GM23338 (cell line): Measurements from ENCODE around the gene SLC6A19. TPM values are rescaled to one million over a fixed set of nuclear protein-coding genes. Genes with fewer than 3 reads are reported as not detected.

Experiments
- ATAC-seq: fragments of 200-7000 bp; cut with Tn5 transposase; 3 replicates; pipeline ENCODE4 v1.9.1; 2020
- DNase-seq: peaks from one replicate; pipeline ENCODE4 v3.0.0-alpha.2; 2015; ENCODE audit warnings: low spot score
- H2AFZ ChIP-seq: fragments of 200-600 bp; sonication (generic); 2 replicates; pipeline ENCODE4 v1.8.0; 2016; ENCODE audit warnings: antibody characterized with exemption, mild to moderate bottlenecking, moderate library complexity
- H3F3A ChIP-seq: fragments of 200-600 bp; sonication (generic); replicated peaks from 2 replicates; pipeline ENCODE4 v1.8.0; 2017; ENCODE audit warnings: antibody characterized with exemption, mixed run types, low read depth
- H3K27ac ChIP-seq: fragments of 200-600 bp; sonication (generic); 2 replicates; pipeline ENCODE4 v1.6.1; 2016; ENCODE audit warnings: low read depth
- H3K27me3 ChIP-seq: fragments of 200-600 bp; sonication (generic); 2 replicates; pipeline ENCODE4 v1.8.0; 2016; ENCODE audit warnings: mild to moderate bottlenecking, mixed run types, moderate library complexity; ENCODE audit not compliant: insufficient read depth
- H3K36me3 ChIP-seq: fragments of 200-600 bp; sonication (generic); 2 replicates; pipeline ENCODE4 v1.8.0; 2016; ENCODE audit warnings: mild to moderate bottlenecking; ENCODE audit not compliant: insufficient read depth
- H3K4me1 ChIP-seq: fragments of 200-600 bp; sonication (generic); 2 replicates; pipeline ENCODE4 v1.8.0; 2016; ENCODE audit warnings: mild to moderate bottlenecking, moderate library complexity; ENCODE audit not compliant: insufficient read depth
- H3K4me2 ChIP-seq: fragments of 200-600 bp; sonication (generic); 2 replicates; pipeline ENCODE4 v1.7.1; 2017; ENCODE audit warnings: mixed run types
- H3K4me3 ChIP-seq: fragments of 200-600 bp; sonication (generic); 2 replicates; pipeline ENCODE4 v1.6.1; 2016; ENCODE audit warnings: mixed run types
- H3K79me2 ChIP-seq: fragments of 200-600 bp; sonication (generic); replicated peaks from 2 replicates; pipeline ENCODE4 v1.8.0; 2017; ENCODE audit warnings: mild to moderate bottlenecking; ENCODE audit not compliant: insufficient read depth
- H3K9me2 ChIP-seq: fragments of 200-600 bp; sonication (generic); 2 replicates; pipeline ENCODE4 v1.8.0; 2017; ENCODE audit not compliant: insufficient read depth
- H4K20me1 ChIP-seq: fragments of 200-600 bp; sonication (generic); replicated peaks from 2 replicates; pipeline ENCODE4 v1.8.0; 2017; ENCODE audit warnings: mild to moderate bottlenecking; ENCODE audit not compliant: insufficient read depth
- H3K27ac Mint-ChIP-seq: 2 replicates; pipeline ENCODE4 v1.8.0; 2020; ENCODE audit warnings: inconsistent platforms, mild to moderate bottlenecking, moderate library complexity, mixed read lengths
- H3K27me3 Mint-ChIP-seq: 3 replicates; pipeline ENCODE4 v1.8.0; 2022; ENCODE audit warnings: low read depth, mild to moderate bottlenecking, moderate library complexity, mixed read lengths, inconsistent platforms; ENCODE audit not compliant: insufficient read depth, poor library complexity
- H3K36me3 Mint-ChIP-seq: 3 replicates; pipeline ENCODE4 v1.8.0; 2021; ENCODE audit warnings: low read depth, mild to moderate bottlenecking, inconsistent platforms, moderate library complexity, mixed read lengths
- H3K4me1 Mint-ChIP-seq: 3 replicates; pipeline ENCODE4 v1.8.0; 2020; ENCODE audit warnings: mild to moderate bottlenecking, inconsistent platforms, mixed read lengths
- H3K4me3 Mint-ChIP-seq: 3 replicates; pipeline ENCODE4 v1.8.0; 2021; ENCODE audit warnings: moderate library complexity, mild to moderate bottlenecking, inconsistent platforms, mixed read lengths
- H3K9me3 Mint-ChIP-seq: 3 replicates; pipeline ENCODE4 v1.8.0; 2020; ENCODE audit warnings: moderate library complexity, mild to moderate bottlenecking, inconsistent platforms, mixed read lengths
- EZH2 ChIP-seq: fragments of 200-600 bp; sonication (generic); IDR thresholded peaks from one replicate; pipeline ENCODE4 v1.8.0; 2017; ENCODE audit warnings: antibody characterized with exemption, mild to moderate bottlenecking, low read depth; ENCODE audit not compliant: unreplicated experiment
- EZH2phosphoT487 ChIP-seq: fragments of 200-600 bp; sonication (generic); IDR thresholded peaks from one replicate; pipeline ENCODE4 v1.8.1; 2018; ENCODE audit warnings: antibody characterized with exemption; ENCODE audit not compliant: unreplicated experiment
- STAT1 ChIP-seq: IDR thresholded peaks from one replicate; pipeline ENCODE4 v1.6.1; 2016; ENCODE audit warnings: antibody characterized with exemption; ENCODE audit not compliant: unreplicated experiment
- ZNF114 ChIP-seq: fragments of 250-450 bp; sonication (Bioruptor Pico); IDR thresholded peaks from 2 replicates; pipeline ENCODE4 v1.5.0; 2020; ENCODE audit warnings: mild to moderate bottlenecking, moderate library complexity
- polyA plus RNA-seq: library from polyadenylated mRNA; unstranded; fragments of >200 nt; fragmentation: Nextera tagmentation; extraction: Ambion mirVana; gene quantifications from 2 replicates; pipeline ENCODE4 v1.2.1, GENCODE V29; 2016
- total RNA-seq: library from RNA; depleted of rRNA; stranded (reverse); fragments of >200 nt; shearing (Covaris generic); gene quantifications from 2 replicates; pipeline ENCODE4 v1.2.3, GENCODE V29; 2014
- TF ChIP-seq, protein P1 (sequence below): IDR thresholded peaks from one replicate; pipeline ENCODE4 v1.6.1; 2018; ENCODE audit warnings: antibody characterized with exemption; ENCODE audit not compliant: unreplicated experiment

The SLC6A19 gene
- total and polyA plus RNA-seq, 2 experiments from 2014 or later: not detected

GRCh38 chr5:1199649-1200494, 1.5 kb upstream of the SLC6A19 start:
- no peaks in the 10 kb centered on the region for H3K9me2 ChIP-seq
- no peak overlapping the region for H3K27ac ChIP-seq
- no peak overlapping the region for H3K4me3 ChIP-seq
- H3K27me3 ChIP-seq: no peaks in the 10 kb centered on the region
- Mint-ChIP-seq H3K36me3 (no peaks in the 10 kb centered on the region), H3K27me3 (peaks cover 9% of the 10 kb centered on the region), H3K27ac (no peak overlapping the region), H3K9me3 (no peaks in the 10 kb centered on the region), H3K4me3 (no peak overlapping the region), H3K4me1 (peaks cover 2% of the 10 kb centered on the region)
- H3K4me2 ChIP-seq: no peak overlapping the region
- H3K4me1 ChIP-seq: no peaks in the 10 kb centered on the region
- 0 out of 2 replicates have a peak, but pooled peaks cover 6% of the 10 kb centered on the region for H3F3A ChIP-seq
- TF ChIP-seq, protein P1, sequence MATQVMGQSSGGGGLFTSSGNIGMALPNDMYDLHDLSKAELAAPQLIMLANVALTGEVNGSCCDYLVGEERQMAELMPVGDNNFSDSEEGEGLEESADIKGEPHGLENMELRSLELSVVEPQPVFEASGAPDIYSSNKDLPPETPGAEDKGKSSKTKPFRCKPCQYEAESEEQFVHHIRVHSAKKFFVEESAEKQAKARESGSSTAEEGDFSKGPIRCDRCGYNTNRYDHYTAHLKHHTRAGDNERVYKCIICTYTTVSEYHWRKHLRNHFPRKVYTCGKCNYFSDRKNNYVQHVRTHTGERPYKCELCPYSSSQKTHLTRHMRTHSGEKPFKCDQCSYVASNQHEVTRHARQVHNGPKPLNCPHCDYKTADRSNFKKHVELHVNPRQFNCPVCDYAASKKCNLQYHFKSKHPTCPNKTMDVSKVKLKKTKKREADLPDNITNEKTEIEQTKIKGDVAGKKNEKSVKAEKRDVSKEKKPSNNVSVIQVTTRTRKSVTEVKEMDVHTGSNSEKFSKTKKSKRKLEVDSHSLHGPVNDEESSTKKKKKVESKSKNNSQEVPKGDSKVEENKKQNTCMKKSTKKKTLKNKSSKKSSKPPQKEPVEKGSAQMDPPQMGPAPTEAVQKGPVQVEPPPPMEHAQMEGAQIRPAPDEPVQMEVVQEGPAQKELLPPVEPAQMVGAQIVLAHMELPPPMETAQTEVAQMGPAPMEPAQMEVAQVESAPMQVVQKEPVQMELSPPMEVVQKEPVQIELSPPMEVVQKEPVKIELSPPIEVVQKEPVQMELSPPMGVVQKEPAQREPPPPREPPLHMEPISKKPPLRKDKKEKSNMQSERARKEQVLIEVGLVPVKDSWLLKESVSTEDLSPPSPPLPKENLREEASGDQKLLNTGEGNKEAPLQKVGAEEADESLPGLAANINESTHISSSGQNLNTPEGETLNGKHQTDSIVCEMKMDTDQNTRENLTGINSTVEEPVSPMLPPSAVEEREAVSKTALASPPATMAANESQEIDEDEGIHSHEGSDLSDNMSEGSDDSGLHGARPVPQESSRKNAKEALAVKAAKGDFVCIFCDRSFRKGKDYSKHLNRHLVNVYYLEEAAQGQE: no peak
- TF ChIP-seq EZH2: no peak
- TF ChIP-seq EZH2phosphoT487: no peak
- TF ChIP-seq STAT1: no peak
- no peak overlapping the region for H2AFZ ChIP-seq
- H3K36me3 ChIP-seq: no peaks in the 10 kb centered on the region
- ATAC-seq (no peak), DNase-seq (no peak)
- no peaks in the 10 kb centered on the region for H4K20me1 ChIP-seq
- no peaks in the 10 kb centered on the region for H3K79me2 ChIP-seq

DNA sequence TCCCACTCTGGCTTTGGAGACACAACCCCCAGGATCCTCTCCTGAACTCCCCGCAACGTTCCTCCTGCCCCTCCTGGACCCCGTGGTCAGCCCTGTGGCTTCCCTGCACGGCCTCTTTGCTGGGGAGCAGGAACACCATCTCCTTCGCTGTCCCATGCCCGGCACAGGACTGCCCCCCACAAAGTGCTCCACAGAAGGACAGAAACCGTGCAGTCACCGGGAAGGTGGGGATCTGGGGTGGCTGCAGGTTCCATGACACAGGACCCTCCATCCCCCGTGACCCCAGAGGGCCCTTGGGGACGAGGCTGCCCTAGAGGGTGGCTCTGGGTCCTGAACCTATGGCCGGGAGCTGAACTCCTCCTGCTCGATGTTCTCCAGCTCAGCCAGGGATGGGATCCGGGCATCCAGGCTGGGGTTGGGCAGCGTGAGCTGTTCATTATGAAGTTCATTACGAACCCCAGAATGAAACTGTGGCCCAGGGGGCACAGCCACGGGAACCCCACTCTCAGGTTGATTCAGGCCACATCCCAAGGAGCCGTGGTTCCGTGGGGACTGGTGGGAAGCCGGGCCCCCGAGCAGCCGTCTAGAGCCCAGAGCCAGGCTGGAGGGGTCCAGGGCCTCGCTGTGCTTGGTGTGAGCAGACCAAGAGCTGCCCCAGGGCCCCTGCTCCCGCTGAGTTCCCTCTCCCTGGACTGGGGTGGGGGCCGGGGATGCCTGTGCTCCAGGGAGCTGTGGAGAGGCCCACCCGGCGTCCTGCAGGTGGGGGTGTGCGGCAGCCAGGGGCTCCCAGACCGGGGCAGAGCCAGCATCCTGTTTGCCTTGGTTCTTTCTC, 684 bp upstream of the SLC6A19 start:
- peak; percentile 7; the same call in 2 of the 3 replicates for ATAC-seq
- H3K4me1 Mint-ChIP-seq: peaks cover 9% of the 10 kb centered on the region
- DNase-seq: no peak
- no peak for TF ChIP-seq ZNF114 (CRISPR knock-in tag)
- H3K27me3 Mint-ChIP-seq: peaks cover 11% of the 10 kb centered on the region
- H3K36me3 Mint-ChIP-seq: no peaks in the 10 kb centered on the region
- H3K9me3 Mint-ChIP-seq: no peaks in the 10 kb centered on the region
- no peak overlapping the region for H3K27ac Mint-ChIP-seq
- H3K36me3 ChIP-seq: no peaks in the 10 kb centered on the region
- H3K4me2 ChIP-seq: no peak overlapping the region
- no peak overlapping the region for H2AFZ ChIP-seq
- 0 out of 2 replicates have a peak, but pooled peaks cover 6% of the 10 kb centered on the region for H3F3A ChIP-seq
- H3K79me2 ChIP-seq: no peaks in the 10 kb centered on the region
- no peaks in the 10 kb centered on the region for H3K9me2 ChIP-seq
- H4K20me1 ChIP-seq: no peaks in the 10 kb centered on the region
- no peaks in the 10 kb centered on the region for H3K27me3 ChIP-seq
- no peak overlapping the region for H3K27ac ChIP-seq
- no peak overlapping the region for H3K4me3 ChIP-seq
- no peaks in the 10 kb centered on the region for H3K4me1 ChIP-seq
- H3K4me3 Mint-ChIP-seq: no peak overlapping the region
